Astrocyte (in vitro differentiated cells and primary cell): ENCODE data around the gene TRAK1.

Experiments
- CTCF ChIP-seq: IDR thresholded peaks from 2 replicates; pipeline ENCODE4 v1.5.1; 2011; ENCODE audit warnings: low read depth, mild to moderate bottlenecking, inconsistent platforms, low read length, moderate library complexity; ENCODE audit not compliant: insufficient read depth
- EZH2 ChIP-seq: IDR thresholded peaks from 2 replicates; pipeline ENCODE4 v1.6.1; 2012; ENCODE audit warnings: mild to moderate bottlenecking, low read length, inconsistent platforms; ENCODE audit not compliant: insufficient read depth

- TF ChIP-seq CTCF = no peak
- TF ChIP-seq EZH2 = no peak
These were observed 24.1 kb downstream of the TRAK1 start for GRCh38 chr3:42115215-42115614.
